Measurements from ENCODE around the gene SMU1.
A peak's percentile ranks its signal among the peaks of the same experiment; 100 is the strongest.

SMU1 gene

DNA sequence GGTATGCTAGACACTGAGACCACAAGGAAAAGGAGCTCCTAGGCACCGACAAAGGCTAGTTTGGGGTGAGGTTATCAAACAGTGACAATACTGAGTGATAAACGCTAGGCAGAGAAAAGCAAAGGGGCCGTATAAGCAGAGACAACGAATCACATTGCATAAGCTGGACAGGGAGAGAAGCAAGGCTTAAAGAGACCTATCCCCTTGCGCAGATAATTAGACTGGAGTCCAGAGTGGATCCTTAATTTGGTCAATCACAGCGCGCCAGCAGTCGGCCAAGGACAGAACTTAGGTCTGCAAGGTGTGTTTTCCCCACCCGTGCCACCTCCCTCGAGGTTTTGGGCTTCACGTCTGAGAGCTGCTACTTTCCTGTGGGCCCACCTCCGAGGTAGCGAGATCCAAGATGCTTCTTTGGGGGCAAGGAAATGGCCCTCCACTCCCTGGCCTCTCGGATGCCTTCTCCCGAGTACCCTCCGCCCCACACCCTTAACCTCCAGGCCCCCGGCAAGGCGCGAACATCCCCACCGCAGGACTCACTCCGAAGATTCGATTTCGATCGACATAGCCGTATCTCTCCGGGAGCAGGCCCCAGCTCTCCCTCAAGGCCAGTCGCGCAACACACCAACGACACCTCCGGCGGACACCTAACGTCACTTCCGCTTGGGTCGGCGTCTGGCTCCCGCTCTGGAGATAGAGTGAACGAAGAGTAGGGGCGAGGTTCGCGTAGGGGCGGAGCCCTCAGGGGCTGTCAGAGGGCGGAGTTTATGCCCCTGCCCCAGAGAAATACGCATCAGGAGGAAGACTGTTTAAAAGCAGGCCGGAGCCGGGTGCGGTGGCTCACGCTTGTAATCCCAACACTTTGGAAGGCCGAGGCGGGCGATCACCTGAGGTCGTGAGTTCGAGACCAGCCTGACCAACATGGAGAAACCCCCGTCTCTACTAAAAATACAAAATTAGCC is at the start of gene SMU1:
TSS of gene SMU1 (minus strand) at position 629 of the 959 bp plus-strand sequence. CDS start at position 563, 66 bp downstream.
- peak; percentile 97 to 98 (median 98) for DNase-seq

DNA sequence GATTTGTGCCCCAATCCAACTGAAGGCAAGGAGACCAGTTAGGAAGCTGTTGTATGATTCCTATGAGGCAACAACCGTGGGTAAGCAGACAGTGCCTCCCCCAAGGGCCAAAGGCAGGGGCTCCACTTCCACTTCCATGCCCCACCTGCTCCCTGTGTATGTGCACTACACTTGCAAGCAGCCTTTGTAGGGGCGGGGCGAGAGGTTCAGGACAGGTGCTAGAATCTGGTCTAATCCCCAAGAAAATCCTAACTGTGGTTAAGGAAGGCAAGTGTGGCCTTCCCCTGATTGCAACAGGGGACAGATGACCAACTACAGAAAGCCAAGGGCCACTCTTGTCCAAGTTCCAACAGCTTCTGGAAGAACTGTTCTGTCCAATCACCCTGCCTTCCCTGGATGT is 49.0 kb upstream of the SMU1 start:
- DNase-seq: peak; percentile 52 to 62 (median 60)

DNA sequence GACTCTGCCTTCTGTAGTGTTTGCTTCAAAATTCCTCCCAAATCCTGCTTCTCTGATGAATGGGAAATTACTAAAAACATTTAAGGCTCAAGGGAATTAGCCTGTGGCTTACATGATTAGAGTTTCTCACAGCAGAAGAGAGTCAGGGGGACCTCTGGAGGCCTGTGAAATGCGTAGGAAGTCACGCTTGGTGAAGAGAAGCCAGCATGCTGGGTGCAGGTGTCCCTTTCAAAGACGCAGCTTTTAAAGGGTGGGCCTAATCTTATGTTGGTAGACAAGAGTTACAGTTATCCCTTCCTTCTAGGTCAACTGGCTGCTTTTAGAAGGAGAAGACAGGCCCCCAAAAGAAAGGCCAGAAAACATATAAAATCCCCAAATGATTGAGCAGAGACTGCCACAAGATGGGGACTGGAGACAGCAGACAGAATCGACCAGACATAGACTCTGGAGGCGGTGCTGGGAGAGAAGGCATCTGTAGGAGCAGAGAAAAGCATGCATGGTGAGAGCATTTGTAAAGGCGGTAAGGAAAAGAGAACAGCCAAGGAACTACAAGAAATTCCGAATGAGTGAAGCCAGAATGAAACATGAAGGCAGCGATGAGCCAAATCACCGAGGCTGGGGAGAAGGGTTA is 48.4 kb upstream of the SMU1 start:
- no peak for DNase-seq

DNA sequence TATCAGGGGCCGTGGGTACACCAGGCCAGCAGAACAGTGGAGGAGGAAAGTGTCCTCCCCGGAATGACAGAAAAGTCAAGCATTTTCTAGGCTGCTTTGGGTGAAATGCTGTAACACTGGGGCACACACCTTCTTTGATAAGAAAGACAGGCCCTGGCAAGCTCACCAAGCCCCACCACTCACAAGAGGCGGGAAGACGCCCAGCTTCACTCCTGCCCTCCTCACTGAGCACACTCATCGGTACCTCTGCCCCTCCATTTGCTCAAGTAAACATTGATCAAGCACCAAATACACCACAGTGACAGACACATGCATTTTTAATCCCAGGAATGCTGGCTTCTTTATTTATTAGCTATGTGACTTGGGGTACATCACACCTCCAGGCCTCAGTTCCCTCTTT is 47.6 kb upstream of the SMU1 start:
- no peak for DNase-seq

DNA sequence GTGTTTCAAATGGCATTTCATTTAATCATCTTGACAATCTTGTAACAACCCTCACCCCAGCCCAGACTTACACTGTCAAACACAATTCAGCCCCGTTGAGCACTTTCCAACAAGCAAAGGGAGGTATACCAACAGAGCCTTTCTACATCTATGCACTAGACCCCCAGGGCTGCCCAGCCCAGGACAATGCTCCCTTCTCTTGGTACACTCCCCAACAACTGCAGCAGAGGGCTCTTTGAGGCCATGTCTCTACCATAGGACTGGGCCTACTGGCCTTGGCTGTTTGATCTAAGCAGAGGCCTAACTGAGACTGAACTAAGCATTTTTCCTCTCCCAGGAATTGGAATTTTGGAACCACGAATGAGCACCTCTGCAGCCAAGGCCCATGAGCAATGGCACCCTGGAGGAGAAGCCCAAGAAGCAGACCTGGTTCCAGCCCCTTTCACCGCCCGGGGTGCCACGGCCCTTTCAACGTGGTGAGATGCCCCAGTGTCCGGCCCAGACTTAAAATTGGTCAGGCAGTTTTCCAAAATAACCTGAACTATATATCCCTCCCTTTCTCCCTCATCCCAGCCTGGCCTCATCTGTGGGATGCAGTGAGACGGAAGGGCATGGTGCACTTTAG is 47.0 kb upstream of the SMU1 start:
- DNase-seq: no peak

DNA sequence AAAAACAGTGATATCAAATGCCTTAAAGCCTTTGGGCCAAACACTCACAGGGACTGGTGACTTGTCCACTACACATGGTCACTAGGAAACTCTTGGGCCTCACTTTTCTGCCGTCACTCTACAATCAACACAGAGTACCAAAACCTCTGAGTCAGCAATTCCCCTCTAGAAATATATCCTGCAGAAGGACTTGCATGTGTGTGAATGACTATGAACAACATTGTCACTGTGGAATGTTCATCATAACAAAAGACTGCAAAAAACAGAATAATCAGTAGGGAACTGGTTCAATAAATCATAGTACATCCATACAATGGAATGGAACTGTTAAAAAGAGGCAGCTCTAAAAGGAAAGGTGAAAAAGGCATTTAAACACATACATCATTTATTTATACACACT is 44.1 kb upstream of the SMU1 start:
- DNase-seq: no peak

DNA sequence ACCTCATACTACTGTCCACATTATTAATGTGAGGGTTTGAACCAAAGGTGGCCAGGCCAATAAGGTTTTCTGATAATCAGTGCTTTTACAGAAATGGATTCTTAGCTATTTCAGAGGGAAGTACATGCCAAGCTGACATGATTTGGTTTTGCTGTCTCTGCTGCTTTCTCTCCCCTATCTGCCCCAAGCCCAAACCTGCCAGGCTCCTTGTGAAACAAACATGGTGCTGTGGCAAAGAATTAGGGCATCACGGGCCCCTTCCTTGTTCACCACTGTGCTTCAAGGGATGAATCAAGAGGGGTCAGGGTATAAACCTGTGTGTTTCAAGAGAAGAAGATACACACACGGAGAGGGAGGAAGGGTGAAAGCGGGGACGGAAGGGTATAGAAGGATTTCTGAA is 41.3 kb upstream of the SMU1 start:
- DNase-seq: peak in 2 of 3 donors; percentile 38 to 56

DNA sequence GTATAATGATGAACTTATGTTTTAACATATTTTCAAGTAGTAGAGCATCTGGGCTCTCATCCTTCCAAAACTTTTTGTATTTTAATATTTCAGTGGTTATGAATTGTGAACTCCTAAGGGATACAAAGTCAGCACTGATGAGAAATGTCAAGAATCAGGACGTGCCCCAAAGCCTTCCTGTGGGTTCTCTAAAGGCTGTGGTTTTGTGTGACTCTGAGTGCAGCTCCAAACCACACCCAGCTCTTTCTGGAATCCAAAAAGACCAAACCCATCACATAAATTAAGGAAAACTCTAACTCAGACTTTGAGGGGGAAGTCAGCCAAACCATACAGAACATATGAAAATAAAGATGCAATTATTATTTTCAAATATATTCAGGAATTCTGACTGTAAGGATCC is 40.8 kb upstream of the SMU1 start:
- peak in 2 of 3 donors; percentile 36 to 44 for DNase-seq

DNA sequence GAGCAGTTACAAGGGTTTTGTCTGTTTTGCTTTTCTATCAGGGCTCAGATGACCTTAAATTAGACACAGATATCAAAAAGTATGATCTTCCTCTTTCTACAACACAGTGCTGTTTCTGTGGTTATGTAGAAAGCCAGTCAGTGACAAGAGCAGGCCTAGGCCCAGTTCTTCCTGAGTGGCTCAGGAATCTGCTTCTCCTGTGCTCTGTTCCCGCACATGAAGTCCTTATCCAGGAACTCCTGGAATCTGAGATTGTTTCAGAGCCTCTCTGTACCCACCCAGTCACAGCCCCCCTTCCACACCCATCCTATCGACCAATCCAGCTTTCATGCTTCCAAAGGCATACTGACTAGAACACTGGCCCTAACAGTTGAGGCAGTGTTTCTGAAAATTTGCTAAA is 40.4 kb upstream of the SMU1 start:
- peak in 2 of 3 donors; percentile 32 to 45 for DNase-seq

DNA sequence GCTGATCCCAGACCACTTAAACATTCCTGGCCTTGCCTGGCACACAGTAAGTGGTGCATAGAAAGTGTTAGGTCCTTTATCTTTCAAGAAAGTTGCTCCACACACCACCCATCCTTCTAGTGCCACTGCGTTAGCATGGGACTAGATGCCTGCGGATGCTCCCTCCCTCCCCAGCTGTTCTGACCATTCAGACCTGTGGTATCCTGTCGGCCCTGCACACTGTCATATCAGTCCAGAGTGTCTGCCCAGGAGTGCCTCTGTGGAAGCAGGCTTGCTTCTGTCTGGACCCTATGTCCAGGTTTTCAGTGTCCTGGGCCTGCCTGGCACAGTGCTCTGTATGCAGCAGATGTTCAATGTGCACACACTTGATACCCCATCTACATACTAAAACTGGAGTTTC is 38.3 kb upstream of the SMU1 start:
- DNase-seq: no peak

DNA sequence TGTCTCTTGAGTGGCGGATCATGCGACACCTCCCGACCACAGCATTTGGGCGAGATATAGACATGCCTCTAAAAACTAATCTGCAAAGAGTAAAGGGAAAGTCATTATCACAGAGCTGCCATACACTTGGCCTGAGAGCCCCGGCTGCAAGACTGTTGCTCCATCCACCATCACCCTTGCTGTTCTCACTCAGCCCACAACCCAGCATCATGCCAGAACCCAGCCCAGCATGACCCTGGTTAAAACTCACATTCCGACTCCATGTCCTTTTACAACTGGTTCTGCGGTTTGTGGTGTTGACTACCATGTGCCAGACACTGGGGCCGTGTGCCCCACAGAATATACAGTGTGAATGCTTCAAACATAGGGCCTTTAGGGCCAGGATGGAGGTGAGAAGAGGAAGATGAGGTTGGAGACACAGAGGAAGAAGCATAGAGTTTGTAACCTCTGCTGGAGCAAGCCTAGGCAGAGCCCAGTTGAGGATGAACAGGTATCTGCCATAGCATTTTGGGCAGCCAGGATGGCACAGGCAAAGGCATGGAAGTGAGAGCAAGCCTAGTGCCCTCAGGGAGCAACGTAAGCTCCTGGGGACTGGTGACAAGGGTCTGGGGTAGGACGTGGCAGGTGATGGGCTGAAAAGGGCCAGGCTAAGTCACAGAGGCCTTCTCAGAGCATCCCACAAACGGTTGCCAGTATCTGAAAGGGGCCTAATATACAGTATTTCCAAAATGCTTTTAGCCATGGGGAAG is 37.5 kb upstream of the SMU1 start:
- DNase-seq: no peak

DNA sequence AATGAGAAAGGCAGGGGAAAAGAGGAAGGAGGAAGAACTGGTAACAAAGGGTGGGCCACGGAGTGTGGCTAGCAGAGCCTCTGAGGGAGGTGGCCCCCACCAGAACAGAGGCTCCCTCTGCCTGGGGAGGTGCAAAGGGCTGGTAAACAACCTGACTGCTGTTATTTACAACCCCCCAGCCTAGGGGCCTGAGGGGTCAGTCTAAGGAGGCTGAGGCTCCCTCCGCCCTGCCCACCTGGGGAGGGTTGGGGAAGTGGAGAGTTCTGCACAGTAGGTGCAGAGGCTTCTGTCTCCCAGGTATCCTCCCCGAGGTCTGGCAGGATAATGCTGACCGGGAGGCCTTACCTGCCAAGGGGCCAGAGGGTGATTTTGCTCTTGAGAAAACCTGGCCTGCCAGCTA is 35.6 kb upstream of the SMU1 start:
- no peak for DNase-seq

DNA sequence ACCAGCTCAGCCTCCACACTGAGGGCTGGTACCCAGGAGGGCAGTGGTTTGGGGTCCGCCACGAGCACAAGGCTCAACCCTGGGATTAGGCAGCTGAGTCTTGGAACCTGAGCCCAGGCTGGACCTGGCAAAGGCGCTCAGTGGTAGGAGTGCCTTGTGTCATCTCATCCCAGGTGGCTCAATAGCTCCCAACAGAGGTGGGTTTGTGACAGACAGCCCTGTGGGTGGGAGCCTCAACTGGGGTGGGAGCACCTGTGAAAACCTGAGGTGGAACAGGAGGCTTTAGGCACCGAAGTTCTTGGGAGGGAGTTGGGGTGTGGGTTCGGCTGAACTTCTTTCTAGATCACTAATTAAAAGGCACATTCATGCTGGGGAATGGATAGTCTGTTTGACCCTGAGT is 35.2 kb upstream of the SMU1 start:
- no peak for DNase-seq

DNA sequence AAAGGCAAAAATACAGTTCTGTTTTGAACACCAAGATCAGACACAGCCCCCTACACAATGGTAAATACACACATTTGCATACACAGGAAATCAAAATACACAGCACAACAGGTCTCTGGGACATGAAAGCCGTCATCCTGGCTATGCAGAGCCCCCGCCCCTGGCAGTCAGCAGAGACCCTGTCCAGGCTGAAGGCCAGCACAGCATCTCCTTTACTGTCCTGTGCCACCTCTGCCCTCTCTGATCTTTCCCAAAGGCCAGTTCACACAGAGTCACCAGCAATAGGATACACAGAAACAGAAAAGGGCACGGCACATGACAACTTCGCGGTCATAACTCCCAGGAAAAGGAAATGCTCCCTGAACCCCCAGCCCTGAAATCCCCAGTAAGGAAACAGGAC is 34.2 kb upstream of the SMU1 start:
- no peak for DNase-seq

DNA sequence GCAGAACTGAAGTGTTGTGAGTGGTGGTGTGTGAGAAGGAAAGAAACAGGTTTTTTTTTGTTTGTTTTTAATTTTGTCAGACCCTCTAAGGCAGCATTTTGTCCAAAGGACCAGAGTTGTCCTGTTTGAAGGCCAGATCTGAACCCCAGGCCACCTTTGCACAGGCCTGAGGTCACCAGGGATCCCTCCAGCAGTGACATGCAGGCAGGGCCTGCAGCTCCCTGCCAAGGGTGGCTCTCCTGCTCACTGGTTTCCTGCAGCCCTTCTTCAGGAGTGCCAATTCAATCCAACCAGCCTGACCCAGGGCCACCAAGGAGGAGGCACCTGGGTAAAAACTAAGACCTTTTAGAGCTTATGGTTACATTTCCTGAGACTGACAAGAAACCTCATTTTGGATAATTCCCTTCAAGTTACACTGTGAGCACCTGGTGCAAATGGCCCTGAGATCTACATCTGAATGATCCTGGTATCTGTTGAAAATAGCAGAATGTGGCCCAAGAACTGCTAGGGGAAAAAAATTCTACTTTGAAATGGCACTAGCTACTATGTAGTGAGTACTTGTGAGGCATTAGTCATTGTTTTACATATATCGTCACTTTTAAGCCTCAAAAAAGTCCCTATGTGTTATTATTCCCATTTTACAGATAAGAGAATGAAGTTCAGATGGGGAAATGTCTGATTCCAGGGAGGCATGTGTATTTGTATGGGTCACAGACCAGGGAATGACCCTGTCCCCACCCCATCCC is 33.5 kb upstream of the SMU1 start:
- DNase-seq: peak in 1 of 3 donors; percentile 29

DNA sequence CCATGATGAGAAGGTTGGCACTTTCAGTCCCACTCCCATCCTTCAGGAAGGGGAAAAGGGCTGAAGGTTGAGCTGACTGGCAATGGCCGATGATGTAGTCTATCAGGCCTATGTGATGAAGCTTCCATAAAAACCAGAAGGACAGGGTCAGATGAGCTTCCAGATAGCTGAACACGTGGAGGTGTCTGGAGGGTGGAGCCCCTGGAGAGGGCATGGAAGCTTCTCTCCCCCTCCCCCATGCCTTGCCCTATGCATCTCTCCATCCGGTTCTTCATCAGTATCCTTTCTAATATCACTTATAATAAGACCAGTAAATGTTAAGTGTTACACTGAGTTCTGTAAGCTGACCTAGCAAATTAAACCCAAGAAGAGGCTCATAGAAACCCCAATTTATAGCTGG is 32.6 kb upstream of the SMU1 start:
- no peak for DNase-seq

DNA sequence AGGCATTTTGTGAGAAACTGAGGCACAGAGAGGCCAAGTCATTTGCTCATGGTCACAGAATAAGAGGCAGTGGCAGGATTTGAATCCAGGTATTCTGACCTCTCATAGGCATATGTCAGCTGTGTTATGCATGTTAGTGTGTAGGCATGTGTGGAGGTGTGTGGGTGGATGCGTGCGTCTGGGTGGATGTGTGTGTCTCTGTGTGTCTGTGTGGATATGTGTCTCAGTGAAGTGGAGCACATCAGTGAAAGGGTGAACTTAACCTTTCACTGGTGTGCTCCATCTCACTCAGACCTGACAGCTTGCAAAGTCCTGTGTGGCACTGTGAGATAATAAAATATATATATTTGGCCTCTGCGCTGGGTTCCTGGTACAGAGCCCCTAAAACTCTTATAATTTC is 32.0 kb upstream of the SMU1 start:
- no peak for DNase-seq

DNA sequence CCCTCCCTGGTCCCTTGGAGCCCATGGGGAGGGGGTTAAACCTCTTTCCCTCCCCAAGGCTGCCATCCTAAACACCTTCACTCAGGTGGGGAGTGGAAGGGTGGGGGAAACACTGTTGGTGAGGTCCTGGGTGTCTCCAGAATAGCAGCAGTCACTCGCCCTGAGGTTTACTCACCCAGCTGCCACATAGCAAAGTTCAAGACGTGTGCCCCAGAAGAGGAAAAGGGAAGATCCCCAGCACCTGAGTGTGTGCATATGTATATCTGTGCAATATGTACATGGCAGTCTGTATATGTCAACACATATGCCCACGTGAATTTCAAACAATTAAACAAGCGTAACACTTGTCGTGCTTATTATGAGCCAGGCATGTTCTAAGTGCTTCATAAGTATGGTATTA is 31.3 kb upstream of the SMU1 start:
- no peak for DNase-seq

DNA sequence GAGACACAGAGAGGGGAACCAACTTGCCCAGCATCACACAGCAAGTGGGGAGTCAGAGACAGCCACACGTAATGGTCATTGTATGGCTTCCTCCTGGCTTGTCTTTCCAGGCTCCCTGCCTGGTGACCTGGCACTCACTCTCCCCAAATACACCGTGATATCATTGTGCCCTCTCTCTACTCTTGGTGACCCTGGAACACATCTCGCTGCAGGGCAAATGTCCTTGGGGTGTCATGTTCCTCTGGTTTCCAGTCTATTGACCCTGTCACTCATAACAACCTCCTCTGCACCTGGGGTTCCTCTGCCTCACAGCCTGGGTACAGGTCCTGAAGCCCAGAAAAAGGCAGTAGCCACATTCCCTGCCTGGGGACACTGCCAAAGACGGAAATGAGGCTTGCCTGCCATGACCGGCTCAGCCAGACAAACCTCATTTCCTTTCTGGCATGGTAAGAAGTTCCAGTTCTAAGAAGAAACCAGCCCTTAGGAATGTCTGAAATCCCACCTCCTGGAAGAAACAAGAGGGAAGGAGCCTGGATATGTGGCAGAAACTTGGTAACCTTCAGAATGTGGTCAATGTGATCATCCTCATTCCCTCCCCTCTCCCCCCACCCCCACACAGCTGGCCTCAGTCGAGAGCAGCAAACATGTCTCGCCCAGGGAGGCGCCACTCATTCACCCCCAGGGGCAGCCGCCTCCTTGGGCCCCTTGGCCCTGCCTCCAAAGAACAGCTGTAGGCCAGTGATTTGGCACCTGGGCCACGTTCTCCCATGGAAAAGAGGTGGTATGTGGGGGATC is 30.6 kb upstream of the SMU1 start:
- DNase-seq: no peak

DNA sequence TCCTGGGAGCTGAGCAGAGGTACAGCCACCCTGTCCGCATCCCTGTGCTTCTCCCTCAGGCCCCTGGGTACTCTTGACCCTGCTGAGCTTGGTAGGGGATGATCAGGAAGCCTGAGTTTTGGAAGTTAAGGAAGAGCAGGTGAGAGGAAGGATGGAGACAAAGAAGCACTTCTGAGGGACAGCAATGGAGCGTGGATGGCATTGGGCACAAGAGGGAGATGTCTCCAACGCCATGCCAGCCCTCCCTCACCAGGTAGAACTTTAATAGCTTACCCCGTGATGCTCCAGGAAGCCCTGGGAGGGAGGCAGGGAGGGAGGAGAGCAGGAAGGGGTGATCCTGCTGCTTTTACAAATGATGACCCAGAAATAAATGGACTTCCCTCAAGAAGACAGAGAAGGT is 29.9 kb upstream of the SMU1 start:
- no peak for DNase-seq

DNA sequence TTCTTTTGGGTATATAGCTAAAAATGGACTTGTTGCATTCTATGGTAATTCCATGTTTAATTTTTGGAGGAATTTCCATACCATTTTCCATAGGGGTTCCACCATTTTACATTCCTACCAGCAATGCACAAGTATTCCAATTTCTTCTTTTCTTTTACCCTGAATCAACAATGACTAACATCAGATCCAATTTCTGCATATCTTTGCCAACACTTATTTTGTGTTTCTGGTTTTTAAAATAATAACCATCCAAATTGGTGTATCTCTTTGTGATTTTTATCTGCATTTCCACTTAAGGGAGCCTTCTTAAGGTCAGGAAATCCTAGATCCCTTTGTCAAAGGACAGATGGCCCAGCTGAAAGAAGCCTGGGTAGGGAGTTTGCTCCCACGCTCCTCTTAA is 29.5 kb upstream of the SMU1 start:
- DNase-seq: no peak

DNA sequence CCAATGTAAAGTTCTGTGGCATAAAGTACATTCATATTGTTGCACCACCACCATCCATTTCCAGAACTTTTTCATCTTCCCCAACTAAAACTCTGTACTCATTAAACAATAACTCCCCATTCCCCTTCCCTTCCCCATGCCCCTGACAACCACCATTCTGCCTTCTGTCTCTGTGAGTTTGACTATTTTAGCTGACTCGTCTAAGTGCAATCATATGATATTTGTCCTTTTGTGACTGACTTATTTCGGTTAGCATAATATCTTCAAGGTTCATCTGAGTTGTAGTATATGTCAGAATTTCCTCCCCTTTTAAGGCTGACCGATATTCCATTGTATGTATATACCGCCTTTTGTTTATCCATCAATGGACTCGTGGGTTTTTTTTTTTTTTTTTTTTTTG is 29.0 kb upstream of the SMU1 start:
- DNase-seq: no peak

All from suppressor macrophage treated with lipopolysaccharide for 1 hour (primary cell).